Fibroblast of mammary gland (primary cell): ENCODE data around the gene NT5DC2.
A peak's percentile ranks its signal among the peaks of the same experiment; 100 is the strongest.

Experiments
- DNase-seq: peaks from one replicate; pipeline ENCODE4 v3.0.0-alpha.2; 2010; ENCODE audit warnings: low read depth
- H3K4me3 ChIP-seq: 2 replicates; pipeline ENCODE4 v1.5.1; 2011; ENCODE audit warnings: low read depth, mild to moderate bottlenecking, low read length, moderate library complexity; ENCODE audit not compliant: control insufficient read depth
- CTCF ChIP-seq: conservative IDR thresholded peaks from 2 replicates; pipeline ENCODE4 v1.5.1; 2011; ENCODE audit warnings: low read depth, low read length, inconsistent platforms; ENCODE audit not compliant: control insufficient read depth, insufficient read depth

NT5DC2 gene

GRCh38 chr3:52514576-52514975, 19.1 kb downstream of the NT5DC2 start:
- H3K4me3 ChIP-seq = no peak overlapping the region
- DNase-seq = no peak
- no peak for TF ChIP-seq CTCF

- TF ChIP-seq CTCF = no peak
- no peak for DNase-seq
- no peak overlapping the region for H3K4me3 ChIP-seq
These were observed 20.4 kb downstream of the NT5DC2 start for GRCh38 chr3:52513281-52513680.

- no peak for DNase-seq
- no peak for TF ChIP-seq CTCF
- no peak overlapping the region for H3K4me3 ChIP-seq
These were observed 20.9 kb downstream of the NT5DC2 start for GRCh38 chr3:52512727-52513126.

GRCh38 chr3:52512105-52512504, 21.6 kb downstream of the NT5DC2 start:
- TF ChIP-seq CTCF = no peak
- no peak for DNase-seq
- H3K4me3 ChIP-seq = no peak overlapping the region

- no peak for TF ChIP-seq CTCF
- no peak overlapping the region for H3K4me3 ChIP-seq
- no peak for DNase-seq
These were observed 22.1 kb downstream of the NT5DC2 start for GRCh38 chr3:52511509-52511908.

- no peak for TF ChIP-seq CTCF
- DNase-seq = no peak
These were observed 23.8 kb downstream of the NT5DC2 start for GRCh38 chr3:52509753-52510328.

GRCh38 chr3:52507359-52507758, 26.3 kb downstream of the NT5DC2 start:
- no peak for TF ChIP-seq CTCF
- H3K4me3 ChIP-seq = no peak overlapping the region
- peak; percentile 69 for DNase-seq

More at GRCh38 chr3:52509753-52510328, 23.8 kb downstream of the NT5DC2 start:
- no peak overlapping the region for H3K4me3 ChIP-seq
